ENCODE results near the gene MSL3. TPM values are rescaled to one million over a fixed set of nuclear protein-coding genes. Genes with fewer than 3 reads are reported as not detected.
A peak's percentile ranks its signal among the peaks of the same experiment; 100 is the strongest.

MSL3 gene
- total and polyA plus RNA-seq, 12 donors: 12.0 to 43.7 (median 19.3) TPM

DNA sequence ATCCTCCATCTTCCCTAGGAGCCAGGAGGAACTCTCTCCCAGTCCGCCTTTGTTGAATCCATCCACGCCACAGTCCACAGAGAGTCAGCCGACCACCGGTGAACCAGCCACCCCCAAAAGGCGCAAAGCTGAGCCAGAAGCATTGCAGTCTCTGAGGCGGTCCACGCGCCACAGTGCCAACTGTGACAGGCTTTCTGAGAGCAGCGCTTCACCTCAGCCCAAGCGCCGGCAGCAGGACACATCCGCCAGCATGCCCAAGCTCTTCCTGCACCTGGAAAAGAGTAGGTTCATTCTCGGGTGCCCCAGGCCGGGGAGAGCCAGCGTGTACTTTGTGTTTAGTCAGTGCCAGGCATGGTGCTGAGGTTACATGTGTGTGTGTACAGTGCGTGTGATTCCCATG, 7.4 kb downstream of the MSL3 start:
- 87 to 100% (median 91%) methylated on average over 1 to 16 of the region's 16 CpGs for WGBS, 4 donors
- no peak for DNase-seq
- no peak overlapping the region for H3K27ac ChIP-seq
- TF ChIP-seq, protein P1, sequence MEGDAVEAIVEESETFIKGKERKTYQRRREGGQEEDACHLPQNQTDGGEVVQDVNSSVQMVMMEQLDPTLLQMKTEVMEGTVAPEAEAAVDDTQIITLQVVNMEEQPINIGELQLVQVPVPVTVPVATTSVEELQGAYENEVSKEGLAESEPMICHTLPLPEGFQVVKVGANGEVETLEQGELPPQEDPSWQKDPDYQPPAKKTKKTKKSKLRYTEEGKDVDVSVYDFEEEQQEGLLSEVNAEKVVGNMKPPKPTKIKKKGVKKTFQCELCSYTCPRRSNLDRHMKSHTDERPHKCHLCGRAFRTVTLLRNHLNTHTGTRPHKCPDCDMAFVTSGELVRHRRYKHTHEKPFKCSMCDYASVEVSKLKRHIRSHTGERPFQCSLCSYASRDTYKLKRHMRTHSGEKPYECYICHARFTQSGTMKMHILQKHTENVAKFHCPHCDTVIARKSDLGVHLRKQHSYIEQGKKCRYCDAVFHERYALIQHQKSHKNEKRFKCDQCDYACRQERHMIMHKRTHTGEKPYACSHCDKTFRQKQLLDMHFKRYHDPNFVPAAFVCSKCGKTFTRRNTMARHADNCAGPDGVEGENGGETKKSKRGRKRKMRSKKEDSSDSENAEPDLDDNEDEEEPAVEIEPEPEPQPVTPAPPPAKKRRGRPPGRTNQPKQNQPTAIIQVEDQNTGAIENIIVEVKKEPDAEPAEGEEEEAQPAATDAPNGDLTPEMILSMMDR (IDR thresholded peaks at IDR 0.05): no peak
- TF ChIP-seq POLR2A (IDR thresholded peaks at IDR 0.05): no peak
- no peak overlapping the region for H3K4me3 ChIP-seq
- H3K36me3 ChIP-seq (replicated peaks in 1 of 2): peaks cover 0 to 37% of the 10 kb centered on the region in 2 donors
- H3K4me1 ChIP-seq (replicated peaks in 1 of 2): no peaks in the 10 kb centered on the region
- intact Hi-C loops (cut with DNase I): no loop called here
- H3K9me3 ChIP-seq (replicated peaks in 1 of 3): no peaks in the 10 kb centered on the region
- H3K27me3 ChIP-seq: no peaks in the 10 kb centered on the region

DNA sequence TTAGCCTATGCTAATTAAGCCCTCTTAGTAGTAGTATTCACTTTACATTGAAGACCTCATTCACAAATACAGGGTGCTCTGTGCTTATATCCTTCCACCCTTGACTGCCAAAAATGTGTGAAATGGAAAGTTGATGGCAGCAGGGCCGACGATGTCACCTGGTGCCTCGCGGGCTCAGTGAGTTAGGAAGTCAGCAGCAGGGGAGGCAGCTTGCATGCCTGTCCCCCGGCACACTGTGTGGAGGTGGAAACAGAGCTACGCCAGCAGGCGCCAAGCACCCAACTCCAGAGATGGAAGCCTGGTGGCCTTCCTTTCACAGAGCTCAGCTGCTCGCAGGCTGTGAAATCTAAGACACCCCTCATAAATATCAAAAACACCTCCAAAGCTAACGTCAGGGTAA, 8.4 kb downstream of the MSL3 start:
- 83 to 89% (median 86%) methylated on average over 1 to 9 of the region's 9 CpGs for WGBS, 4 donors
- no peaks in the 10 kb centered on the region for H3K27me3 ChIP-seq
- DNase-seq: no peak
- TF ChIP-seq, protein P1 (IDR thresholded peaks at IDR 0.05): no peak
- no peak for TF ChIP-seq POLR2A (IDR thresholded peaks at IDR 0.05)
- intact Hi-C loops (cut with DNase I): no loop called here
- no peaks in the 10 kb centered on the region for H3K4me1 ChIP-seq (replicated peaks in 1 of 2)
- H3K9me3 ChIP-seq (replicated peaks in 1 of 3): no peaks in the 10 kb centered on the region
- H3K27ac ChIP-seq: no peak overlapping the region
- no peak overlapping the region for H3K4me3 ChIP-seq
- H3K36me3 ChIP-seq (replicated peaks in 1 of 2): peaks cover 0 to 37% of the 10 kb centered on the region in 2 donors

DNA sequence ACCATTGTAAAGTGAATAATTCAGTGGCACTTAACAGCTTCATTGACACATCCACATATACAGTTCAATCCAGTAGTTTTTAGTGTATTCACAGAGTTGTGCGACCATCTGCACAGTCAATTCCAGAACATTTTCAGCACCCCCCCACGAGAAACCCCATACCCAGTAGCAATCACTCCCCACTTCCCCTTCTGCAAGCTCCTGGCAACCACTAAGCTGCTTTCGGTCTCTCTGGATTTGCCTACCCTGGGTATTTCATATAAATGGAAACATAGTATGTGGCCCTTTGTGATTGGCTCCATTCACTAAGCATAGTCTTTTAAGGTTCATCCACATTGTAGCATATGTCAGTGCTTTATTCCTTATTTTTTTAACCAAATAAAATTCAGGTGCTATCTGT, 10.0 kb downstream of the MSL3 start:
- Histone ChIP-seq H3K36me3 (replicated peaks in 1 of 2) (peaks cover 0 to 26% of the 10 kb centered on the region in 2 donors), H3K4me3 (no peak overlapping the region), H3K27me3 (no peaks in the 10 kb centered on the region), H3K27ac (no peak overlapping the region), H3K9me3 (replicated peaks in 1 of 3) (no peaks in the 10 kb centered on the region), H3K4me1 (replicated peaks in 1 of 2) (no peaks in the 10 kb centered on the region)
- TF ChIP-seq, protein P1 (IDR thresholded peaks at IDR 0.05): no peak
- TF ChIP-seq POLR2A (IDR thresholded peaks at IDR 0.05): no peak
- intact Hi-C loops (cut with DNase I): no loop called here
- 58 to 78% (median 70%) methylated on average over 3 of the region's 3 CpGs for WGBS, 4 donors
- DNase-seq: no peak

DNA sequence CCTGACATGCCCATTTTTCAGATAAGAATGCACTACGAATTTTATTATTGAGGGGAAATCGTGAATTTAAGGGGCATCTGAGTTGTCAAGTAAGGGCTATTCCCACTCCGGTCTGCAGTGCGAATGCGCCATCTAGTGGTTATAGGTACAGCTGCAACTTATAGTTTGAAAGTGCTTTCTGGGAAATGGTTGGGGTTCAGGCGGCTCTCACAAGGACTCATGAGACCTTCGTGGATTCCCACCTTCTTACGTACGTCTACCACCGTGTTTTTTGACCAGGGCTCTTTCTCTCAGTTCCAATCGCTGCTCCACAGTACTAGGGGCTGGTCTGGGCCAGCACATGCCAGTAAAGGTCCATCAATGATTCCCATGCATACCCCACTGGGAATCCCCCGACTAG, 12.3 kb downstream of the MSL3 start:
- TF ChIP-seq, protein P1 (IDR thresholded peaks at IDR 0.05): peak; percentile 59 to 92 (median 70)
- no peak for TF ChIP-seq POLR2A (IDR thresholded peaks at IDR 0.05)
- Histone ChIP-seq H3K36me3 (replicated peaks in 1 of 2) (peaks cover 0 to 16% of the 10 kb centered on the region in 2 donors), H3K27me3 (no peaks in the 10 kb centered on the region), H3K27ac (no peak overlapping the region), H3K4me1 (replicated peaks in 1 of 2) (no peaks in the 10 kb centered on the region), H3K9me3 (replicated peaks in 1 of 3) (no peaks in the 10 kb centered on the region), H3K4me3 (no peak overlapping the region)
- peak; percentile 26 to 62 (median 46) for DNase-seq
- intact Hi-C loops (cut with DNase I): loop anchor here (5.0 to 10.0 kb wide), 2 partner anchors 236 to 238 kb away; no protein-coding TSS in a partner anchor
- WGBS, 4 donors: 8 to 13% (median 10%) methylated on average over 12 of the region's 12 CpGs; no CpG with 5 or more reads in 1 of the 4 donors

Measured in adrenal gland (tissue), 12 donors.